Measurements from ENCODE around the gene SNAPC3.

DNA sequence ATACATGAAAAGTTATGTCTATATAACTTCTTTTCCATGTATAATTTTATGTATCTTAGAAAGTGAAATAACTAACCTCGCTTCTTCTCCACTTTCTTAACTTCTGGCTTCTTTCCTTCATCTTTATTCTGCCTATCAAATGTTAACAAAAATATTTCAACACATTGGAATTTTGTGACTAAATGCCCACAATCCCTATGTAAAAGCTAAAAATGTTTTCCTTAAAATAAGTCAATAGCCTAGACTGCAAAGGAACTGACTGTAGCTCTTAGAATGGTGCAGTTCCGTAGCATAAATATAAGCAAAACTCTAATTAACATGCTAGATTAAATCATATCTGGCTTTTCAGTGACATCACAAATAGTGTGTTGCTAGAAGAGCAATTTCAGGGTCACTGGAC, 47.2 kb downstream of the SNAPC3 start:
- TF ChIP-seq, protein P1, sequence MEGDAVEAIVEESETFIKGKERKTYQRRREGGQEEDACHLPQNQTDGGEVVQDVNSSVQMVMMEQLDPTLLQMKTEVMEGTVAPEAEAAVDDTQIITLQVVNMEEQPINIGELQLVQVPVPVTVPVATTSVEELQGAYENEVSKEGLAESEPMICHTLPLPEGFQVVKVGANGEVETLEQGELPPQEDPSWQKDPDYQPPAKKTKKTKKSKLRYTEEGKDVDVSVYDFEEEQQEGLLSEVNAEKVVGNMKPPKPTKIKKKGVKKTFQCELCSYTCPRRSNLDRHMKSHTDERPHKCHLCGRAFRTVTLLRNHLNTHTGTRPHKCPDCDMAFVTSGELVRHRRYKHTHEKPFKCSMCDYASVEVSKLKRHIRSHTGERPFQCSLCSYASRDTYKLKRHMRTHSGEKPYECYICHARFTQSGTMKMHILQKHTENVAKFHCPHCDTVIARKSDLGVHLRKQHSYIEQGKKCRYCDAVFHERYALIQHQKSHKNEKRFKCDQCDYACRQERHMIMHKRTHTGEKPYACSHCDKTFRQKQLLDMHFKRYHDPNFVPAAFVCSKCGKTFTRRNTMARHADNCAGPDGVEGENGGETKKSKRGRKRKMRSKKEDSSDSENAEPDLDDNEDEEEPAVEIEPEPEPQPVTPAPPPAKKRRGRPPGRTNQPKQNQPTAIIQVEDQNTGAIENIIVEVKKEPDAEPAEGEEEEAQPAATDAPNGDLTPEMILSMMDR (optimal IDR thresholded peaks at IDR 0.05 in 1 of 3, IDR thresholded peaks at IDR 0.05 in 1 of 3, conservative IDR thresholded peaks at IDR 0.05 in 1 of 3; ENCODE audit: extremely low read depth in 1 of 3, insufficient read depth in 2 of 3, low read length in 3 of 3): no peak
- no peak for TF ChIP-seq EZH2 (IDR thresholded peaks at IDR 0.05; ENCODE audit: low read length)

All from keratinocyte (primary cell).